ENCODE measurements around the gene LIPE. TPM values are rescaled to one million over a fixed set of nuclear protein-coding genes. Genes with fewer than 3 reads are reported as not detected.

Gene LIPE
- polyA plus RNA-seq, 1 donor (not counting 4 experiments of a cell fraction or from before 2014, with no cell fraction given): 6.1 TPM

- TF ChIP-seq CTCF (optimal IDR thresholded peaks at IDR 0.05 in 1 of 3, IDR thresholded peaks at IDR 0.05 in 1 of 3, conservative IDR thresholded peaks at IDR 0.05 in 1 of 3; ENCODE audit: extremely low read depth in 1 of 3, insufficient read depth in 2 of 3, low read length in 3 of 3) (no peak), EZH2 (IDR thresholded peaks at IDR 0.05; ENCODE audit: low read length) (no peak)
- Histone ChIP-seq H3K9me1 (ENCODE audit: control insufficient read depth, extremely low read depth, insufficient read depth, low read length) (no peaks in the 10 kb centered on the region), H3K9ac (ENCODE audit: control insufficient read depth, extremely low read depth, insufficient read depth, low read length) (no peak overlapping the region), H3K79me2 (ENCODE audit: control insufficient read depth, insufficient read depth, low read length) (no peaks in the 10 kb centered on the region), H3K4me3 (ENCODE audit: control insufficient read depth in 2 of 3, extremely low read depth in 1 of 3, insufficient read depth in 2 of 3, low read depth in 1 of 3, low read length in 3 of 3) (no peak overlapping the region), H3K27me3 (ENCODE audit: control insufficient read depth, extremely low read depth, insufficient read depth, low read length) (no peaks in the 10 kb centered on the region), H3K36me3 (ENCODE audit: control insufficient read depth in 2 of 2, extremely low read depth in 1 of 2, insufficient read depth in 2 of 2, low read length in 2 of 2) (peaks cover 0 to 3% of the 10 kb centered on the region in 2 experiments), H3K9me3 (ENCODE audit: control insufficient read depth, low read depth, low read length) (no peaks in the 10 kb centered on the region), H3K4me1 (ENCODE audit: control insufficient read depth, extremely low read depth, insufficient read depth, low read length) (no peaks in the 10 kb centered on the region), H2AFZ (ENCODE audit: control insufficient read depth, low read length) (no peak overlapping the region), H3K4me2 (ENCODE audit: control insufficient read depth, extremely low read depth, insufficient read depth, low read depth, low read length) (no peak overlapping the region), H3K27ac (ENCODE audit: control insufficient read depth, insufficient read depth, low read length) (no peak overlapping the region), H4K20me1 (ENCODE audit: control insufficient read depth, extremely low read depth, insufficient read depth, low read length) (no peaks in the 10 kb centered on the region)
- FAIRE-seq (no peak), DNase-seq (ENCODE audit: low read depth, low spot score) (no peak)
- dilution Hi-C loops (cut with MboI; ENCODE audit: extremely low pct_ligation_motif_present, low sequenced_read_pairs): no loop called here
Observed at GRCh38 chr19:42356686-42357085, 70.5 kb downstream of the LIPE start.

DNA sequence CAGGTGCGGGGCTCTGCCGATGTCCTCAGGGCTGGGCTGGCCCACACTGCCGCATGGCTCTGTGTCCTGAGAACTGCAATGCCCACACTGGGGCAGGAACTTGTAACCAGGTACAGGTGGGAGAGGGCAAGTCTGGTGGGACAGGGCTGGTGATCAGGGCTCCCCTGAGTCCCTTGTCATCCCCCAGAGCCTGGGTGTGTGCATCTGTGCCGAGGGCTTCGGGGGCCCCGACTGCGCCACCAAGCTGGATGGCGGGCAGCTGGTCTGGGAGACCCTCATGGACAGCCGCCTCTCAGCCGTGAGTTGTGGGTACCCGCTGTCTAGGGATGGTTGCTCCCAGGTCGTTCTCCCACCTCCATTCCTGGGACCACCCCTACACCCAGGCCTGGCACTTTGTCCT lies 71.3 kb downstream of the LIPE start:
- FAIRE-seq (no peak), DNase-seq (ENCODE audit: low read depth, low spot score) (no peak)
- H3K4me3 ChIP-seq (ENCODE audit: control insufficient read depth in 2 of 3, extremely low read depth in 1 of 3, insufficient read depth in 2 of 3, low read depth in 1 of 3, low read length in 3 of 3): no peak overlapping the region
- H3K9me3 ChIP-seq (ENCODE audit: control insufficient read depth, low read depth, low read length): no peaks in the 10 kb centered on the region
- H3K9ac ChIP-seq (ENCODE audit: control insufficient read depth, extremely low read depth, insufficient read depth, low read length): no peak overlapping the region
- no peaks in the 10 kb centered on the region for H4K20me1 ChIP-seq (ENCODE audit: control insufficient read depth, extremely low read depth, insufficient read depth, low read length)
- no peaks in the 10 kb centered on the region for H3K79me2 ChIP-seq (ENCODE audit: control insufficient read depth, insufficient read depth, low read length)
- no peak overlapping the region for H2AFZ ChIP-seq (ENCODE audit: control insufficient read depth, low read length)
- no peaks in the 10 kb centered on the region for H3K27me3 ChIP-seq (ENCODE audit: control insufficient read depth, extremely low read depth, insufficient read depth, low read length)
- H3K27ac ChIP-seq (ENCODE audit: control insufficient read depth, insufficient read depth, low read length): no peak overlapping the region
- H3K36me3 ChIP-seq (ENCODE audit: control insufficient read depth in 2 of 2, extremely low read depth in 1 of 2, insufficient read depth in 2 of 2, low read length in 2 of 2): peaks cover 0 to 4% of the 10 kb centered on the region in 2 experiments
- dilution Hi-C loops (cut with MboI; ENCODE audit: extremely low pct_ligation_motif_present, low sequenced_read_pairs): no loop called here
- H3K4me2 ChIP-seq (ENCODE audit: control insufficient read depth, extremely low read depth, insufficient read depth, low read depth, low read length): no peak overlapping the region
- no peaks in the 10 kb centered on the region for H3K9me1 ChIP-seq (ENCODE audit: control insufficient read depth, extremely low read depth, insufficient read depth, low read length)
- TF ChIP-seq EZH2 (IDR thresholded peaks at IDR 0.05; ENCODE audit: low read length): no peak
- no peak for TF ChIP-seq CTCF (optimal IDR thresholded peaks at IDR 0.05 in 1 of 3, IDR thresholded peaks at IDR 0.05 in 1 of 3, conservative IDR thresholded peaks at IDR 0.05 in 1 of 3; ENCODE audit: extremely low read depth in 1 of 3, insufficient read depth in 2 of 3, low read length in 3 of 3)
- no peaks in the 10 kb centered on the region for H3K4me1 ChIP-seq (ENCODE audit: control insufficient read depth, extremely low read depth, insufficient read depth, low read length)

Measured in keratinocyte (primary cell).